H1 (cell line): Measurements from ENCODE around the gene DYSF. TPM values are rescaled to one million over a fixed set of nuclear protein-coding genes. Genes with fewer than 3 reads are reported as not detected.
A peak's percentile ranks its signal among the peaks of the same experiment; 100 is the strongest.

Experiments used
- CTCF ChIA-PET: fragments of 300-600 bp; sonication (Branson Sonifier 250); formaldehyde crosslinking; loops from one replicate; lab custom pipeline; 2021; ENCODE audit not compliant: partially characterized antibody; lab: Charles Lee
- POLR2A ChIA-PET: fragments of 300-600 bp; sonication (Branson Sonifier 250); formaldehyde crosslinking; loops from one replicate; lab custom pipeline; 2021; ENCODE audit warnings: inconsistent platforms; ENCODE audit not compliant: partially characterized antibody; lab: Charles Lee
- DNase-seq, 2 experiments: peaks; one replicate each; pipeline versions ENCODE4 v3.0.0 to v3.0.0-alpha.2; 2010 to 2022; ENCODE audit warnings: low spot score in 2 of 2, low read depth in 1 of 2, mixed read lengths in 1 of 2
- FAIRE-seq: peaks from 2 replicates; lab custom pipeline; 2011; peaks lifted over from hg19 to GRCh38; lab: Jason Lieb, UNC
- H2AFZ ChIP-seq: 2 replicates; pipeline ENCODE4 v1.8.1; 2012; ENCODE audit warnings: low read length, inconsistent platforms
- H2AK5ac ChIP-seq: 2 replicates; pipeline ENCODE4 v1.6.1; 2013; ENCODE audit warnings: low read depth, low read length
- H2BK120ac ChIP-seq: replicated peaks from 2 replicates; pipeline ENCODE3; 2013; ENCODE audit warnings: low read depth, low read length, inconsistent platforms
- H2BK12ac ChIP-seq: 2 replicates; pipeline ENCODE4 v1.6.1; 2013; ENCODE audit warnings: low read depth, low read length
- H2BK15ac ChIP-seq: 2 replicates; pipeline ENCODE4 v1.6.1; 2013; ENCODE audit warnings: low read length
- H2BK20ac ChIP-seq: 2 replicates; pipeline ENCODE4 v1.6.1; 2013; ENCODE audit warnings: low read length
- H2BK5ac ChIP-seq: 2 replicates; pipeline ENCODE4 v1.6.1; 2013; ENCODE audit warnings: low read depth, low read length
- H3K14ac ChIP-seq: 2 replicates; pipeline ENCODE4 v1.6.1; 2013; ENCODE audit warnings: inconsistent platforms; ENCODE audit not compliant: insufficient read length
- H3K18ac ChIP-seq: 2 replicates; pipeline ENCODE4 v1.6.1; 2013; ENCODE audit warnings: low read length; ENCODE audit errors: extremely low read depth
- H3K23ac ChIP-seq: 2 replicates; pipeline ENCODE4 v1.6.1; 2013; ENCODE audit warnings: inconsistent platforms; ENCODE audit not compliant: insufficient read length
- H3K23me2 ChIP-seq: 2 replicates; pipeline ENCODE4 v1.6.1; 2013; ENCODE audit warnings: low read depth, low read length
- H3K27ac ChIP-seq: 2 replicates; pipeline ENCODE4 v1.6.1; 2011; ENCODE audit warnings: low read depth, low read length, inconsistent platforms
- H3K27me3 ChIP-seq, 4 experiments: replicated peaks in 1 of 4; 1 replicate in 1 of 4; 2 replicates in 3 of 4; pipeline versions ENCODE4 v1.6.1 to v1.8.1; 2011 to 2013; ENCODE audit warnings: low read length in 3 of 4, mild to moderate bottlenecking in 3 of 4, inconsistent platforms in 2 of 4, mixed read lengths in 2 of 4, moderate library complexity in 1 of 4; ENCODE audit not compliant: control insufficient read depth in 3 of 4, insufficient read depth in 3 of 4; ENCODE audit errors: extremely low read depth in 1 of 4
- H3K36me3 ChIP-seq, 4 experiments: 2 replicates each; pipeline versions ENCODE4 v1.6.1 to v1.8.1; 2011 to 2013; ENCODE audit warnings: mild to moderate bottlenecking in 4 of 4, low read length in 3 of 4, moderate library complexity in 2 of 4, control low read depth in 1 of 4, inconsistent platforms in 1 of 4; ENCODE audit not compliant: insufficient read depth in 4 of 4, control insufficient read depth in 2 of 4
- H3K4ac ChIP-seq: replicated peaks from 2 replicates; pipeline ENCODE3; 2013; ENCODE audit warnings: low read length, low read depth, mixed read lengths, inconsistent platforms; ENCODE audit not compliant: insufficient read length
- H3K4me1 ChIP-seq, 4 experiments: replicated peaks in 1 of 4; 1 replicate in 1 of 4; 2 replicates in 3 of 4; pipeline versions ENCODE4 v1.6.1 to v1.8.1; 2011 to 2013; ENCODE audit warnings: low read length in 3 of 4, inconsistent platforms in 2 of 4, mixed read lengths in 1 of 4; ENCODE audit not compliant: insufficient read depth in 4 of 4, control insufficient read depth in 3 of 4
- H3K4me2 ChIP-seq, 2 experiments: 2 replicates each; pipeline versions ENCODE4 v1.6.1 to v1.8.1; 2011 to 2013; ENCODE audit warnings: low read depth in 2 of 2, low read length in 2 of 2, control low read depth in 1 of 2, inconsistent platforms in 1 of 2, mild to moderate bottlenecking in 1 of 2; ENCODE audit not compliant: insufficient read depth in 1 of 2
- H3K4me3 ChIP-seq, 4 experiments: fragments of 200-600, 300-600 bp in 1 of 4; sonication (generic), shearing (Covaris generic), sonication (Bioruptor Twin) in 1 of 4; 2 replicates each; pipeline versions ENCODE4 v1.5.1 to v1.8.1; 2011 to 2016; ENCODE audit warnings: low read length in 4 of 4, low read depth in 3 of 4, control low read depth in 2 of 4, inconsistent platforms in 2 of 4, mild to moderate bottlenecking in 2 of 4, mixed read lengths in 1 of 4, moderate library complexity in 1 of 4; ENCODE audit not compliant: insufficient read depth in 2 of 4; ENCODE audit errors: extremely low read depth in 1 of 4
- H3K56ac ChIP-seq: replicated peaks from 2 replicates; pipeline ENCODE3; 2013; ENCODE audit warnings: low read depth, mild to moderate bottlenecking, mixed read lengths, low read length, inconsistent platforms; ENCODE audit not compliant: insufficient read length
- H3K79me1 ChIP-seq: 2 replicates; pipeline ENCODE4 v1.6.1; 2013; ENCODE audit warnings: low read depth, low read length, control low read depth
- H3K79me2 ChIP-seq, 2 experiments: 2 replicates each; pipeline versions ENCODE4 v1.6.1 to v1.8.1; 2012 to 2013; ENCODE audit warnings: low read length in 2 of 2, mild to moderate bottlenecking in 2 of 2, inconsistent platforms in 1 of 2; ENCODE audit not compliant: insufficient read depth in 2 of 2, control insufficient read depth in 1 of 2
- H3K9ac ChIP-seq, 4 experiments: replicated peaks in 1 of 4; 1 replicate in 1 of 4; 2 replicates in 3 of 4; pipeline versions ENCODE4 v1.6.1 to v1.8.1; 2011 to 2013; ENCODE audit warnings: low read depth in 3 of 4, low read length in 3 of 4, control low read depth in 2 of 4, mild to moderate bottlenecking in 2 of 4, moderate library complexity in 2 of 4, inconsistent platforms in 1 of 4; ENCODE audit errors: extremely low read depth in 1 of 4
- H3K9me3 ChIP-seq, 2 experiments: 2 replicates each; pipeline versions ENCODE4 v1.6.1 to v1.8.1; 2012 to 2013; ENCODE audit warnings: mild to moderate bottlenecking in 2 of 2, moderate library complexity in 2 of 2, control low read depth in 1 of 2, inconsistent platforms in 1 of 2, low read depth in 1 of 2, low read length in 1 of 2, mixed read lengths in 1 of 2; ENCODE audit not compliant: insufficient read depth in 2 of 2
- H4K20me1 ChIP-seq, 2 experiments: replicated peaks in 1 of 2; 2 replicates each; pipeline versions ENCODE3 to v1.8.1; 2011 to 2013; ENCODE audit warnings: inconsistent platforms in 2 of 2, low read length in 2 of 2, mild to moderate bottlenecking in 1 of 2; ENCODE audit not compliant: insufficient read depth in 2 of 2, control insufficient read depth in 1 of 2
- H4K5ac ChIP-seq: 2 replicates; pipeline ENCODE4 v1.6.1; 2013; ENCODE audit warnings: low read length, low read depth, mixed read lengths, inconsistent platforms; ENCODE audit not compliant: insufficient read length
- H4K8ac ChIP-seq: 2 replicates; pipeline ENCODE4 v1.8.0; 2013; ENCODE audit warnings: mild to moderate bottlenecking, moderate library complexity, low read length, inconsistent platforms; ENCODE audit not compliant: insufficient read depth; ENCODE audit errors: extremely low read depth
- H4K91ac ChIP-seq: replicated peaks from 2 replicates; pipeline ENCODE3; 2013; ENCODE audit warnings: low read length, mixed read lengths, inconsistent platforms; ENCODE audit not compliant: insufficient read length
- ATF3 ChIP-seq: IDR thresholded peaks from 2 replicates; pipeline ENCODE4 v1.6.1; 2011; ENCODE audit warnings: low read depth, mild to moderate bottlenecking, low read length; ENCODE audit not compliant: insufficient read depth
- CEBPB ChIP-seq: IDR thresholded peaks from 2 replicates; pipeline ENCODE4 v1.6.1; 2012; ENCODE audit warnings: low read depth, low read length
- JUN ChIP-seq: IDR thresholded peaks from 2 replicates; pipeline ENCODE4 v1.6.1; 2011; ENCODE audit warnings: low read depth, mild to moderate bottlenecking, improper control_type of control experiment, low read length
- WGBS, 2 experiments: shearing (Covaris generic) in 1 of 2; methylation state at CpG; one replicate each; pipeline versions ENCODE4 v1.1.6 to v1.1.7; 2013 to 2015; ENCODE audit warnings: low lambda C conversion rate in 2 of 2, mixed read lengths in 2 of 2, inconsistent platforms in 1 of 2, low coverage in 1 of 2, missing lambda C conversion rate in 1 of 2; ENCODE audit not compliant: insufficient replicate concordance in 2 of 2, insufficient coverage in 1 of 2, insufficient read length in 1 of 2; ENCODE audit errors: extremely low coverage in 1 of 2, missing lambda C conversion rate in 1 of 2; 5-methylcytosine and 5-hydroxymethylcytosine counted together
- polyA plus RNA-seq, 7 experiments: library from polyadenylated mRNA; depleted of rRNA in 3 of 7; stranded (reverse) in 5 of 7; unstranded in 2 of 7; fragments of >200 nt in 5 of 7; fragments of 200-250 nt in 2 of 7; gene quantifications; 1 replicate in 5 of 7; 2 replicates in 1 of 7; 4 replicates in 1 of 7; pipeline versions ENCODE4 v1.2.1 to v1.2.3, GENCODE V29; 2011 to 2013; ENCODE audit warnings: missing spikeins in 2 of 7, mixed read lengths in 2 of 7
- total RNA-seq: library from RNA; stranded (reverse); fragmentation: NEBNext Ultra II Directional; extraction: Animal tissue kit (Norgen Biotek cat#: 25700); gene quantifications from 2 replicates; pipeline ENCODE4 v1.2.1, GENCODE V29; 2021

DYSF gene
- total and polyA plus RNA-seq, 2 of the 8 experiments (the other 6 are each of a cell fraction or from before 2014, with no cell fraction given), result 5.8 to 7.1 TPM

GRCh38 chr2:71570951-71571460, 117.6 kb downstream of the DYSF start:
- Histone ChIP-seq H3K27ac (no peak overlapping the region), H3K4me1 (no peaks in the 10 kb centered on the region; a peak in 1 of 7 replicates), H3K27me3 (no peaks in the 10 kb centered on the region; a peak in 1 of 7 replicates), H3K79me2 (no peaks in the 10 kb centered on the region), H3K23me2 (peaks cover 13% of the 10 kb centered on the region; the same call in 1 of the 2 replicates), H4K91ac (no peak overlapping the region), H4K5ac (no peak overlapping the region), H3K4ac (no peak overlapping the region), H3K4me2 (no peak overlapping the region), H2BK120ac (no peak overlapping the region), H2BK12ac (no peak overlapping the region), H2BK15ac (peak overlapping the region; percentile 81; the same call in 1 of the 2 replicates), H3K56ac (peak overlapping the region; percentile 59), H3K79me1 (no peaks in the 10 kb centered on the region; the same call in 1 of the 2 replicates), H4K8ac (no peak overlapping the region), H4K20me1 (peaks cover 0 to 4% of the 10 kb centered on the region in 2 experiments), H3K4me3 (no peak overlapping the region), H2BK5ac (no peak overlapping the region), H3K23ac (no peak overlapping the region), H2BK20ac (no peak overlapping the region), H3K14ac (no peak overlapping the region), H2AFZ (no peak overlapping the region), H2AK5ac (no peak overlapping the region), H3K36me3 (peaks cover 0 to 9% (median 3%) of the 10 kb centered on the region in 4 experiments; a peak in 5 of 8 replicates), H3K18ac (no peak overlapping the region), H3K9me3 (peaks cover 13 to 14% of the 10 kb centered on the region in 2 experiments; a peak in 3 of 4 replicates), H3K9ac (no peak overlapping the region)
- TF ChIP-seq ATF3 (no peak), JUN (no peak), CEBPB (no peak)
- 94% methylated on average over 2 of the region's 2 CpGs; no CpG with 5 or more reads in 1 of the 2 experiments for WGBS, 2 experiments
- no peak for FAIRE-seq
- DNase-seq, result no peak
- ChIA-PET POLR2A (no interaction called here), CTCF (interaction anchor here (0.6 kb wide), 1 partner anchor 21 kb away, joined by 3 read pairs; no protein-coding TSS in a partner anchor)
